HG02642 (cell line): ENCODE data around the gene SLC12A6.
"Not testable (repeated sequence)": the region's sequence is repeated elsewhere in the genome, so short reads cannot be mapped to it uniquely, and the experiment has no call there.

Experiments used
- ATAC-seq: cut with Tn5 transposase; IDR thresholded peaks from one replicate; pipeline ENCODE4 v1.9.1; 2021; ENCODE audit warnings: mild to moderate bottlenecking; ENCODE audit not compliant: unreplicated experiment, poor library complexity

SLC12A6 gene

DNA sequence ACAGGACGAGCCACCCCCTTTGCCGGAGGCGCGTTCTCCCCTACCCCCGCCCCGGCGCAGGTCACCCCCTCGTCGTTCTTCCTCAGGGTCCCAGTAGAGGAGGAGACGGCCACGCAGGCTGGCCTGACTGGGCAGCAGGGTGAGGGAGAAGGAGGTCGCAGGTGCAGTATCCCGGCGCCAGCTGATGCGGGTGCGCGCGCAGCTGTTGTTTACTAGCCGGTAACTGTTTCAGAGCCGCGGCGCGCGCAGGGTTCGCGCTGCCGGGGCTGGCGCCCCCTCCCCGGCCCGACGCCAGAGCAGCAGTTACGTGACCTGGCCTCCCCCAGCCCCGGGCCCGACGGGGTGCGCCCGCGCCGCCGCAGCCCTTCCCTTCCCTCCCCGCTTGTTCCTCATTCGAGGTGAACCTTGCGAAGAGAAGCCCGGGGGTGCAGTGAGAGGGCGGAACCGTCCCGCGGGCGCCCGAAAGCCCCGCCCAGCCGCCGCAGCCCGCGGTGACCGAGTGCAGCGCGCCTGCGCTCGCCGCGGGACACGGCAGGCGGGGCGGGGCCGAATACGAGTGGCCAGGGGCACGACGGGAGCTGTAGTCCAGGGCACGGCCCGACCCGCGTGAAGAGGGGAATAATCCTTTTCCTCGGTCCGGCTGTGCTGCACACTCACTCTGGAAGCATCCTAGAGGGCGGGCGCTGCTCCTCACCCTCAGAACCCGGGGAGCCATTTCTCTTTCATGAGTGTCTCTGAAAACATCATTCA is at the start of gene SLC12A6:
SLC12A6 (minus strand) TSS at position 225 of the 750 bp plus-strand sequence. CDS start 1,101 bp downstream, outside the sequence.
- peak; percentile 79 for ATAC-seq

DNA sequence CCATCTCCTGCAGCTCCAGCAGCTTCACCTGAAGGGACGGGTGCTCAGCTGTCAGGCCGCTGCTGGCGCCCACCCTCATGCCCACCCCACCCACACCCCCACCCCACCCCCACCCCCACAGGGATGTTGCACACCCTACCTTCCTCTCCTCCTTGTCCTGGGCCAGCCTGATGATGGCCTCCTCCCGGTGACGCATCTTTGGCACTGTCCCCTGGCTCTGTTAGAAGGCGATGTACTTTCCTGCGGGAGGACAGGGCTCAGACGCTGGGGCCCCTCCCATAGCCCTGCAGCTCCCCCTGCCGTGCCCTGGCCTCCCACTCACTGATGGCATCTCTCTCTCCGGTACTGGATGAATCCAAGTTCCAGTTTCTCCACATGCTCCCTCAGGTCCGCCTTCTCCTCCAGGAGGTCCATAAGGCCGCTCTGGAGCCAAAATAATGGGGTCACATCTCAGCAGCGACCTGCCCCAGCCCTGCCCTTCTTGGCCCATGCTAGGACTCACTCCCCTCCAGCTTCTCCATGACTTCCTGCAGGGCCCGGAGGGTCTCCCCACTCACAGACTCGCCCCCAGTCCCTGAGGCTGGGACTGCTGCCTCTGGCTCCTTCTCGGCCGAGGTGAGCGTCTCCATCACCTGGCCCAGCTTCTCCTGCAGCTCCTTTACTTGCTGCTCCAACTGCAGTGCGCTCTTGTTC is 44.4 kb upstream of the SLC12A6 start:
- ATAC-seq: not testable (repeated sequence)

DNA sequence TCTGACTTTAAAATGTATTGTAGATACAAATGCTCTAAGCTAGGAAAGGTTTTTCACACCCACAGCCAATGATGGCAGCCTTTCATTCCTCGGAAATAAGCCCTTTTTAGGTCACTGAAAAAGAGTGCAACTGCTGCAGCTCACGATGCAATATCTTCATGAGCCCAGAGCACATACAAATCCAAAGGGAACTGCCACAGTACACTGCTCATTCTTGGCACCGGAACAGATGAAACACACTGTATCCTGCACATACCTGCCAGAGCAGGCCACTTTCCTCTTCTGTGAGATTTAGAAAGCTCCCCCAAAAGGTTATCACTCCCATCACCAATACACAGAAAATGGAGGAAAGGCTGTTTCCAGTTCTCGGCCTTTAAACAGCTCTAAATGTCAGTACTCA is 42.9 kb upstream of the SLC12A6 start:
- ATAC-seq: not testable (repeated sequence)

DNA sequence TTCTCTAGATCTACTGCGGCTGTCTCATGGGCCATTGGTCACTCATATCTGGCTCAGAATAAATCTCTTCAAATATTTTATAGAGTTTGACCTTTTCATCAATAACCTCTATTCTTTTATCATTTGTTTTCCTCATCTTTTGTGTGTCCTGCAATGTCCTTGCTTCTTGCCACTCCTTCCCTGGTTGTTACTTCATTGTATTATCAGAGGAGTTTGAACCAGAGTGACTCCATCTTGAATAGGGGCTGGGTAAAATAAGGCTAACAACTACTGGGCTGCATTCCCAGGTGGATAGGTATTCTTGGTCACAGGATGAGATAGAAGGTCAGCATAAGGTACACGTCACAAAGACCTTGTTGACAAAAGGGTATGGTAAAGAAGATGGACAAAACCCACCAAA is 39.3 kb upstream of the SLC12A6 start:
- ATAC-seq: no peak

DNA sequence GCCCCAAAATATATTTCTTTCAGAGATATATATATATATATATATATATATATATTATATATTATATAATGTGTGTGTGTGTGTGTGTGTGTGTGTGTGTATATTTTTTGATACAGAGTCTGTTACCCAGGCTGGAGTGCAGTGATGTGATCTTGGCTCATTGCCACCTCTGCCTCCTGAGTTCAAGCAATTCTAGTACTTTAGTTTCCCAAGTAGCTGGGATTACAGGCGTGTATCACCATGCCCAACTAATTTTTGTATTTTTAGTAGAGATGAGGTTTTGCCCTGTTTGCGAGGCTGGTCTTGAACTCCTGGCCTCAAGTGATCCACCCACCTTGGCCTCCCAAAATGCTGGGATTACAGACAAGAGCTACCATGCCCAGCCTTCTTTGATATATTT is 38.0 kb upstream of the SLC12A6 start:
- ATAC-seq: not testable (repeated sequence)

DNA sequence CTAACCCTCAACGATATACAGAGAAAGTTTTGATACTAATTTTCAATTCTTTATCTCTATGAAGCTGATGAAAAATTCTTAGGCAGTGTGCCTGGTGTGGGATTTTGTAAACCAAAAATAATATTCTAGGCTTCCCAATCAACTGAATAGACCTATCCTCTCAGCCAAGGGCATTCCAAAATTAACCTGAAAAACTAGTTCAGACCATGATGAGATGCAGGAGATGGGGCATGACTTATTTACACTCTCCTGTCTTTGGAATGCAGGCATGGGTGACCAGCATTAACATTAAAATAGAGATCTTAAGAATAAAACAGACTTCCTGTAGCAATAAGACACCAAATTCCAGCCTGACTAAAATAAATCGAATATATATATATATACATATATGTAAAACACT is 37.2 kb upstream of the SLC12A6 start:
- ATAC-seq: no peak

DNA sequence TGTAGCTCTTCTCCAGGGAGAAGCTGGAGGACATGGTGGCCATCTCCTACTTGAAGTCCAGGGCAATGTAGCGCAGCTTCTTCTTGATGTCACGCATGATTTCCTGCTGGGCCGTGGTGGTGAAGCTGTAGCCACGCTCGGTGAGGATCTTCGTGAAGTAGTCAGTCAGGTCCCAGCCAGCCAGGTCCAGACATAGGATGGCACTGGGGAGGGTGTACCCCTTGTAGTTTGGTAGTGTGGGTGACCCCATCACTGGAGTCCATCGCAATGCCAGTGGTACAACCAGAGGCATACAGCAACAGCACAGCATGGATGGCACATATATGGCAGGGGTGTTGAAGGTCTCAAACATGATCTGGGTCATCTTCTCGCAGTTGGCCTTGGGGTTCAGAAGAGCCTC is 36.4 kb upstream of the SLC12A6 start:
- ATAC-seq: no peak

DNA sequence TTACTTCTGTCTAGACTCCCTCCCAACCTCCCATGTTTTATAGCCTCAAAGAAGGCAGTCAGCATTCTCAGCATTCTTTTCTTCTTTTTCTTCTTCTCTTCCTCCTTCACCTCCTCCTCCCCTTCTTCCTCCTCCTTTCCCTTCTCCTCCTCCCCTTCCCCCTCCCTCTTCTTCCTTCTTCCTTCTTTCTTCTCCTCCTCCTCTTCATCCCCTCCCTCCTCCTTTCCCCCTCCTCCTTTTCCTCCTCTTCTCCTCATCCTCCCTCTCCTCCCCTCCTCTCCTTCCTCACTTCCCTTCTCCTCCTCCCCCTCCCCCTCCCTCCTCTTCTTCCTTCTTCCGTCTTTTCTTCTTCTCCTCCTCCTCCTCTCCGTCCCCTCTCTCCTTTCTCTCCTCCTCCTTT is 33.1 kb upstream of the SLC12A6 start:
- ATAC-seq: no peak

DNA sequence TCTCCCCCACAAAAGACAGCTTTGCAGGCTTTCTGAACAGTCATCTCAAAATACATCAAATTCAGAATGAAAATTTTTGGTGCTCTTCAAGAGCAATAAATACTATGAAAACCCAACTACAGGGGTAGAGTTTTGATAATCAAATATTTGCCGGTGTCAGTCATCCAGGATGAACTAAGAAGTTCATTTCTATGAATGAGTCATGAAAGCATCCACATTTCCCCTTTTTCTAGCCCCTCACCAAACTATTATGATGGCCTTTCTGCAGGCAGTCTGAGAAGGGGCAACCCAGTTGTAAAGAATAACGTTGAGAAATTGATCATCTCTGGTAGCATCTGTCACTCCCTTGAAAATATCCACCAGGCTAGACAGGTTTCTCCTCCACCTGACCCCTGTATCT is 32.5 kb upstream of the SLC12A6 start:
- no peak for ATAC-seq

DNA sequence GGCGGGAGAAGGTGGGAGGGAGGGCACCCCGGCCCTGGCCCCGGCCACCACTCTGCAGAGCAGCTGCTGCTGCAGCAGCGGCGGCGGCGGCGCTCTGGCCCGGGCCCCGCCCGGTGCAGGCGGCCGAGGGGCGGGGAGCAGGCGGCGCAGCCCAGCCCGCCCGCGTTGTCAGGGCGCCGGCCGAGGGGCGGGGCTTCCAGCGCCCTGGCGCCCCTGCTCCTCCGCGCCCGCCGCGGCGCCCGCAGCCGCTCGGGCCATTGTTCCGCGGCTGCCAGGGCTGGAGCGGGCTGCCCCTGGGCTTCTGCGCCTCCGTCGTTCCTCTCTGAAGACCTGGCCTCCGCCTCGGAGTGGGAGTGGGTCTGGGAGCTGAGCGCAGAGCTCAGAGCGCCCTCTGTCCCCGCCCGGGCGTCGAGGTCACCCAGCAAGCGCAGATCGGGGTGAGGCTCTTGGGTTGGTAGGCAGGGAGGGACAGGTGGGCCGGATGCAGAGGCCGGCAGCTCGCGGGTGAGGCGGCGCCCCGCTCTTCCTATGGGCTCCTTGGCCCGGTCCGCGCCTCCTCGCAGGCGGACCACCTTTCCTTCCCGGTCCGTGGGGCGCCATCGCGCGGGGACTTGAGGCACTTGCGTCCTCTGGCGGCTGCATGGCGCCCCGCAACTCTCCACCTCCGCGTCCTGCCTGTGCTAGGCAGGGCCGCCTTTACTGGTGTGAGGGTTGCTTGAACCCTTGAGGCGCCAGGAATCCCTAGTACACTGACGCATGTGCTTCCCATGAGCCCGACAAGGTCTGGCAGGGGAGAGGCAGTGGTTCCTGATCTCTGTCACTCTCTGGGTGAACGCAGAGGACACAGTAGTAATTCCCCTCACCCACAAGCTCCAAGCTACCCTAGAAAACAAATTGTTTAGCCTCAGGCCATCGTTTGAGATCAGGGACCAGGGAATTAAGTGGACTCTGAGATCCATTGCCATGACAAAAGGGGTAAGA is 29.8 kb upstream of the SLC12A6 start, which contains the start of gene LPCAT4:
LPCAT4 (minus strand) TSS at position 96 of the 981 bp plus-strand sequence. CDS start 96 bp downstream, outside the sequence.
- ATAC-seq: peak; percentile 88

DNA sequence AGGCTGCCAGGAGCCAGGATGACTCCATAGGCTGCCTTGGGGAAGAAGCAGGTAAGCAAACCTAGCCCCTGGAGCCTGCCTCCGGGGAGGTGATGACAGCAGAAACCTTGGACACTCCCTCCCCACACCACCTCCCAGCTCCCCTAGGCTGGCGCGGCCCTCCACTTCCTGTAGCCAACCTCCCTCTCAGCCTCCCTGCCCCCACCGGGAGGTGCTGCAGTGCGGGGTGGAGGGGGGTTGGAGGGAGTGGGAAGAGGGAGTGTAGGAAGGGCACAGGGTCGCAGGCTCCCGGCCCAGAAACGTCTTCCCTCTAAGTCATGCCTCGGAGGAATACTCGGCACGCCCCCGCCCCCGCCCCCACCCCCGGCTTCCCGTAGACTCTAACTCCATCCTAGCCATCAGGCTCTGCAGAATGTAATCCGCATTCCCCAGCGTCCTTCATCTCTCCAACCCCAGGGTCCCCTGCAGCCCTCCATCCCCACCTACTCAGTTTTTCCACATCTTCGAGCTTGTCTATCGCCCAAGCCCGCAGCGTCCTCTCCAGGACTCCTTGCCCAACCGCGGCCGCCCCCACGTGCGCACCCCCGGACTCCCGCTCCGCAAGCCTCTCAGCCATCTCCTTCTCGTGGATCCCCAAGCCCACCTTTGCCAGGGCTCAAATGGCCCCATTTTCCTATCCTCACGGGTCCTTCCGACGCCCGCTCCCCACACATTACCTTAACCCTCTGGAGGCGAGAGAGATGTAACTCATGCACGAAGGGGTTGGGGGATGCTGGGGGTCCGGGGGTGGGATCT is 28.9 kb upstream of the SLC12A6 start:
- no peak for ATAC-seq

DNA sequence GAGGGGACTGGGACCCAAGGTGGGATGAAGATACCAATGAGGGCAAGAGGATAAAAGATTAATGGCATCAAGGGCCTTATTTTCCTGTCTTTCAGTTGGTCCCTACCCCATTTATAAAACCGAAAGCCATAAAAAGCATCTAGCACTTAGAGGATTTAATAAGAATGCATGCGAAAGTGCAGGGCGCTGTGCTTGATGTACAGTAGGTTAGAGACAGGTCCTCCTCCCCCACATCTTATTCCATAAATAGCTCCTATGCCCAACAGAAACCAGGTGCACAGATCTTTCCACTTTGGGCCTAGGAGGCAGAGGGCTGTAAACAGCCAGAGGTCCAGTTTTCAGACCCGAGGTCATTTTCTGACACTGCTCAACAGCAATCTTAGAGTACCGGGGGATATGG is 28.3 kb upstream of the SLC12A6 start:
- no peak for ATAC-seq

DNA sequence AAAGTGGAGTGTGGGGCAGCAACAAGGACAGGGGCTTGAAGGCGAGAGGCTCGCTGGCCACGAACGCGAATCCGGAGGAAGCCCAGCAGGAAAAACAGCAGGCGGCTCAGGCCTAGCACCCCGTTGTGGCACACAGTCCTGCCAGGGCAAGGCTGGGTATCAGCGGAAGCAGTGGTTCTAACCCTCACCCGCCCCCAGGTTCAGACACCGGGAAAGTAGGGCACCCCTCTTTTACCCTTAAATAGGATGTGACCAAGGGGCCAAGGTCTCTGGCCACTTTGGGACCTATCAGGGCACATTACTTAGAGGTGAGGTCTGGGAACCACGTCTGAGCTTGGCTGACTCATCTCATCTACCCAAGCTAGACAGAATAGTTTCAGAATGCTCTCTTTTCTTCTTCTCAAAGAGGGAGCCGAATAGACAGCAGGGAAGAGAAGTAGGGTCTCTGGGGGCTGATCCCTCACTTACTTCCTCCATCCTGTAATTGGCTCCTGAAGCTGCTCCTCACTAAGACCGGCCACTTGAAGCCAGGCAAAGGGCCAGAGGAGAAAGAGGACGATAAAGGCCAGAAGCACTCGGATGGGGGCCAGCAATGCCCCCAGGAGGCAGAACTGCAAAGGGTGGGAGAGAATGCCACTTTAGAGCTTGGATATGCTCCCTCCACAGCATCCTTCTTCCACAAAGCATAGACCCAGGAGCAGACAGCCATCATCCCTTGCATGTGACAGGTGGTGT is 27.7 kb upstream of the SLC12A6 start:
- no peak for ATAC-seq

DNA sequence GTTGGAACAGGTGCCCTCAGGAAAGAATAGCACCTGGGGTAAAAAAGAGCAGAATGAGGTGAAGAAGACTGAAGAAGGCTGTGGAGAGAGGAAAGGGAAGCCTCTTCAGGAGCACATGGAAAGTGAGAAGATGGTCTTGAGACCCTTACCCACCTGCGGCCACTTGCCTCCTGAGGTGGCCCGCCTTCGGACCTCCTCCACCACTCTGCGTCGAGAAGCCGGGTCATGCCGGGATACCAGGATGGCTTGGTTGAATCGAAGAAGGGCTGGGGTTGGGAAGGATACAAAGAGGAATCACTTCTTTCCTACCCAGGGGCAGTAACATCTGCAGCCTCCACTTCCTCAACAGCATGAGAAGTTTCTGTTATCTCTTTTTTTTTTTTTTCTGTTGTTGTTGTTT is 26.5 kb upstream of the SLC12A6 start:
- no peak for ATAC-seq

DNA sequence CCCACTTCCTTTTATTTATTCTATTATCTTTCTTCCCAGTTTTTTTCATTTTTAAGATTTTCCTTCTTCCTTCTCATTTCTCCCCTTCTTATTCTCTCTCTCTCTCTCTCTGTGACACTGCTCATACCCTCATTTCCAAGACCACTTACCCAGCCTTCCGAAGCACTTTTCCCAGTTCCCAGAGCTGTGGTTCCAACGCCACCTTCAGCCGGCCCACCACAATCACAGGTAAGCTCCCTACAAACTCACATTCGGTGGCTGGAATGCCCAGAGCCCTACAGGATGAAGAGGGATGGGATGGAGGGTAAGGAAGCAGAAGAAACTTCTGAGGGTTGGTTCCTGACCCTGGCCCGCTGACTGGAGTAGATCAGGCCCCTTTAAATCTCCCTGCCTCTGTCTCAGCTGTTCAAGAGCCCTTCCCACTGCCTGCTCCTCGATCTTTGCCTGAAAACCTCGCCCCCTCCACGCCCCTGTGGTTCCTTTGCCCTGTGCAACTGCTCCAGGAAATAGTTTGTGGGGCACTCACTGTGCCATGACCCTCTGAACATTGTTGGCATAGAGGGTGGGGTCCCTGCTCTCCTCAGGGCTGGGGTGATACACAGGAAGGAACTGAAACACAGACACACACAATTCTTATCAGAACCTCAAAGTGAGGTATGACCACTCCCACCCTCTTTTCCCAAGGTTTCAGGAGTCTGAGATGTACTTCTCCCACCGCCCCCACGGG is 24.6 kb upstream of the SLC12A6 start:
- ATAC-seq: no peak

DNA sequence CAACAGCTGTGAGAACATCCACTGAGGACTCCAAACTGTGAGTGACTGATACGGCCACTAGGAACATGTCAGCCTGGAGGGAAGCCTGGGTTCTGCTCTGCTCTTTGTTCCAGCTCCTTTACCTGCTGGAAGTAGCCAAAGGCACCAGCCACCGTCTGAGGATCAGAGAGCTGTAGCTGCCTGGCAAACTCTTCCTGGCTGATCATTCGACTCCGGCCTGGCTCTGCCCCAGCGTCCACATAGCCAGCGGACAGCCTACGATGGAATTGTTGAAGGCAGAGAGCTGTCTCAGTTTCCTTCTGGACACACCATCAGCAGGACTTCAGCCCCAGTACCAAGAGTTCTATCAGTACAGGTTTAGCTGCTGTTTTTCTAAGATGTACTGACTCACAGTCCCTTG is 23.7 kb upstream of the SLC12A6 start:
- no peak for ATAC-seq

DNA sequence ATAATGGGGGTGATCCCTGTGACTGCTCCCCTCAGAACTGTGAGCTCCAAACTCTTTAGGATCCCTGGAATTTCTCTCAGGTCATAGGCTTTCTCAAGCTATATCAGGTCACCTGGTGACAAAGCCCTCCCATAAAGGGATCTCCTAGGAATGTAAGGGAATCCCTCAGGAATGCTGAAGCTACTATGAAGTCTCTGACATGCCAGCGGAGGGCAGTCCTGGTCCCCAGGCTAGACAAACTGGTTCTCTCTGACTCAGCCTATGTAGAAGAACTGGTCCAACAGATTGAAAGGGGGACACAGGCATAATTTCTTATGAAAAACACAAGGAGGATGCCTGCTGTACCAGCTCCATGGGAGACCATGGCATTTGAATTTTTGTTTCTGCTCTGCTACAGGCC is 22.7 kb upstream of the SLC12A6 start:
- no peak for ATAC-seq

DNA sequence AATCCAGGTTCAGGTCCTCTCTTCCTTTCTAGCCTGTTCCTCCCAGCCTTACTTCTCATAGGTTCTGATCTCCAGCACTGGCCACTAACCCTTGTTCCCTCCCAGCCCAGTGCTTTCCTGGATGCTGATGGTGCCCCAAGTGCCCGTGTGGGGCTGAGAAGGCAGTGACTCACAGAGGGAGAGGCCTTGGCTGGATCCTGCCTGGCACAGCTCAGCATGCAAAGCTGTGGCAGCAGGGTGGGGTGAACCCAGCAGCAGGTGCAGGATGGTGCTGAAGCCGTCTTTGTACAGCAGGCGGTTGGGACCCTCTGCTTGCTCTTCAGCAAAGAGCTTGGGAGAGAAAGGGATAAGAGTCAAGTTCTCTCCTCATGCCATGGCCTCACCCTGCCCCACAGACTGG is 21.8 kb upstream of the SLC12A6 start:
- ATAC-seq: no peak

DNA sequence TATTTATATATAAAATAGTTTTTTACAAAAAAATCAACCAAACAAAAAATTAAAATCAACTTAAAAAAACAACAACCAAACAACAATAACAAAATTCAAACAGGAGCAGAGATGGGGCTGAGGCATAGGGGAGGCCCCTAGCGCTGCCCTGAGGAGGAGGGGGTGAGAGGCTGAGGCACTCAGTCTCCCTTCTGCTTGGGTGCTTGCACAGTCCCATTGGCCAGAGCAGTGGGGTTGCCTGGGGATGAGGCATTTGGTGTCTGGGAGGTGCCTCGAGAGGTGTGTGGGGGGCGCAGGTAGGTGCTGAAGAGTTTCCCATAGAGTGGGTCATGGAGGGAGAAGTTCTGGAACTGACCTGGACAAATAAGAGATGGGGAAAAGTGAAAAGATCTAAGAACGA is 21.4 kb upstream of the SLC12A6 start:
- ATAC-seq: no peak
